OCI-LY1 (cell line): ENCODE measurements around the gene SV2C.
"Not testable (repeated sequence)": the region's sequence is repeated elsewhere in the genome, so short reads cannot be mapped to it uniquely, and the experiment has no call there.

Source experiments
- H2AFZ ChIP-seq: fragments of 200-600 bp; sonication (generic), shearing (Covaris generic); 2 replicates; pipeline ENCODE4 v1.6.0; 2014; ENCODE audit warnings: antibody characterized with exemption, mild to moderate bottlenecking, low read length
- H3F3A ChIP-seq: fragments of 200-600 bp; sonication (generic), shearing (Covaris generic); 2 replicates; pipeline ENCODE4 v1.6.0; 2014; ENCODE audit warnings: mild to moderate bottlenecking, antibody characterized with exemption, low read length, moderate library complexity; ENCODE audit not compliant: insufficient read depth
- H3K27ac ChIP-seq: fragments of 200-600 bp; sonication (generic); 2 replicates; pipeline ENCODE4 v1.5.1; 2014; ENCODE audit warnings: low read length, mixed run types, mild to moderate bottlenecking, low read depth; ENCODE audit not compliant: poor library complexity, severe bottlenecking
- H3K27me3 ChIP-seq: fragments of 200-600 bp; sonication (generic); 2 replicates; pipeline ENCODE4 v1.6.0; 2014; ENCODE audit warnings: antibody characterized with exemption, mild to moderate bottlenecking, low read length, moderate library complexity; ENCODE audit not compliant: insufficient read depth
- H3K36me3 ChIP-seq: fragments of 200-600 bp; sonication (generic); 2 replicates; pipeline ENCODE4 v1.6.1; 2014; ENCODE audit warnings: mild to moderate bottlenecking, antibody characterized with exemption, low read length, moderate library complexity, mixed read lengths; ENCODE audit not compliant: insufficient read depth
- H3K4me1 ChIP-seq: fragments of 200-600 bp; sonication (generic); 2 replicates; pipeline ENCODE4 v1.5.1; 2014; ENCODE audit warnings: mild to moderate bottlenecking, low read length, moderate library complexity; ENCODE audit not compliant: insufficient read depth, severe bottlenecking
- H3K4me2 ChIP-seq: fragments of 200-600 bp; sonication (generic), shearing (Covaris generic); 2 replicates; pipeline ENCODE4 v1.6.1; 2014; ENCODE audit warnings: low read length
- H3K4me3 ChIP-seq: fragments of 200-600 bp; sonication (generic); 2 replicates; pipeline ENCODE4 v1.5.1; 2014; ENCODE audit warnings: low read length, low read depth, mild to moderate bottlenecking, mixed read lengths; ENCODE audit not compliant: poor library complexity, severe bottlenecking
- H3K79me2 ChIP-seq: fragments of 200-600 bp; shearing (Covaris generic); 2 replicates; pipeline ENCODE4 v1.6.1; 2016; ENCODE audit warnings: mixed run types, low read length, mixed read lengths; ENCODE audit not compliant: insufficient read depth
- H3K9ac ChIP-seq: fragments of 200-600 bp; sonication (generic), shearing (Covaris generic); 2 replicates; pipeline ENCODE4 v1.6.1; 2014; ENCODE audit warnings: mild to moderate bottlenecking, low read length, mixed read lengths
- H3K9me2 ChIP-seq: fragments of 200-600 bp; sonication (generic), shearing (Covaris generic); 2 replicates; pipeline ENCODE4 v1.6.1; 2014; ENCODE audit warnings: low read depth, mild to moderate bottlenecking, low read length, mixed read lengths
- H3K9me3 ChIP-seq: fragments of 200-600 bp; shearing (Covaris generic); 2 replicates; pipeline ENCODE4 v1.6.1; 2014; ENCODE audit warnings: low read length, mixed read lengths
- H4K20me1 ChIP-seq: fragments of 200-600 bp; sonication (generic), shearing (Covaris generic); 2 replicates; pipeline ENCODE4 v1.6.0; 2016; ENCODE audit warnings: mild to moderate bottlenecking, low read length; ENCODE audit not compliant: insufficient read depth
- EZH2 ChIP-seq: fragments of 200-600 bp; sonication (generic), shearing (Covaris generic); IDR thresholded peaks from 2 replicates; pipeline ENCODE4 v1.8.0; 2017; ENCODE audit warnings: borderline replicate concordance, mixed run types, mild to moderate bottlenecking, antibody characterized with exemption, low read length, moderate library complexity, mixed read lengths
- TF ChIP-seq, protein P1 (sequence below): fragments of 200-600 bp; sonication (generic), shearing (Covaris generic); IDR thresholded peaks from 2 replicates; pipeline ENCODE4 v1.5.1; 2017; ENCODE audit warnings: mild to moderate bottlenecking, antibody characterized with exemption, low read length, moderate library complexity, mixed read lengths

Gene SV2C

DNA sequence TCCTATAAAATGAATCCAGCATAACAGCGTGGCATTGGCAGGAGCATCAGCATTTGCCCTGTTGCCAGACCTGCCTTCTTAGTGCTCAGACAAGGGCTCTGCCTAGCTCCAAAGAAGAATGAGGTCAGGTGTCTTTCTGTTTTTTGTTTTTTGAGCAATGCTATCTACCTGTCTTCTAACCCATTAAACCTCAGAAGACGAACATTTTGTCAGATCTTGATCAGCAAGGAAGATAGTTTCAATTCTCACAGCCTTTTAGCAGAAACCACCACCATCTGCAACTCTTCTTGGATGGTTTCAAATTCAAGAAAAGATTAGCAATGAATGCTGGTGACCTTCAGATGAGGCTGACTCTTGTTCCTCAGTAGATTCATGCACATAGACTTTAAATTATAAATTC lies 216.4 kb downstream of the SV2C start:
- no peaks in the 10 kb centered on the region for H3K9me2 ChIP-seq
- no peaks in the 10 kb centered on the region for H4K20me1 ChIP-seq
- TF ChIP-seq, protein P1, sequence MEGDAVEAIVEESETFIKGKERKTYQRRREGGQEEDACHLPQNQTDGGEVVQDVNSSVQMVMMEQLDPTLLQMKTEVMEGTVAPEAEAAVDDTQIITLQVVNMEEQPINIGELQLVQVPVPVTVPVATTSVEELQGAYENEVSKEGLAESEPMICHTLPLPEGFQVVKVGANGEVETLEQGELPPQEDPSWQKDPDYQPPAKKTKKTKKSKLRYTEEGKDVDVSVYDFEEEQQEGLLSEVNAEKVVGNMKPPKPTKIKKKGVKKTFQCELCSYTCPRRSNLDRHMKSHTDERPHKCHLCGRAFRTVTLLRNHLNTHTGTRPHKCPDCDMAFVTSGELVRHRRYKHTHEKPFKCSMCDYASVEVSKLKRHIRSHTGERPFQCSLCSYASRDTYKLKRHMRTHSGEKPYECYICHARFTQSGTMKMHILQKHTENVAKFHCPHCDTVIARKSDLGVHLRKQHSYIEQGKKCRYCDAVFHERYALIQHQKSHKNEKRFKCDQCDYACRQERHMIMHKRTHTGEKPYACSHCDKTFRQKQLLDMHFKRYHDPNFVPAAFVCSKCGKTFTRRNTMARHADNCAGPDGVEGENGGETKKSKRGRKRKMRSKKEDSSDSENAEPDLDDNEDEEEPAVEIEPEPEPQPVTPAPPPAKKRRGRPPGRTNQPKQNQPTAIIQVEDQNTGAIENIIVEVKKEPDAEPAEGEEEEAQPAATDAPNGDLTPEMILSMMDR: no peak
- TF ChIP-seq EZH2: no peak
- H3K4me3 ChIP-seq: no peak overlapping the region
- H3K9me3 ChIP-seq: no peaks in the 10 kb centered on the region
- H2AFZ ChIP-seq: no peak overlapping the region
- H3F3A ChIP-seq: no peaks in the 10 kb centered on the region
- no peak overlapping the region for H3K27ac ChIP-seq
- H3K4me1 ChIP-seq: peaks cover 4% of the 10 kb centered on the region
- H3K36me3 ChIP-seq: no peaks in the 10 kb centered on the region
- peaks cover 4% of the 10 kb centered on the region; the same call in 1 of the 2 replicates for H3K27me3 ChIP-seq
- no peak overlapping the region for H3K4me2 ChIP-seq
- H3K9ac ChIP-seq: no peak overlapping the region
- no peaks in the 10 kb centered on the region for H3K79me2 ChIP-seq

DNA sequence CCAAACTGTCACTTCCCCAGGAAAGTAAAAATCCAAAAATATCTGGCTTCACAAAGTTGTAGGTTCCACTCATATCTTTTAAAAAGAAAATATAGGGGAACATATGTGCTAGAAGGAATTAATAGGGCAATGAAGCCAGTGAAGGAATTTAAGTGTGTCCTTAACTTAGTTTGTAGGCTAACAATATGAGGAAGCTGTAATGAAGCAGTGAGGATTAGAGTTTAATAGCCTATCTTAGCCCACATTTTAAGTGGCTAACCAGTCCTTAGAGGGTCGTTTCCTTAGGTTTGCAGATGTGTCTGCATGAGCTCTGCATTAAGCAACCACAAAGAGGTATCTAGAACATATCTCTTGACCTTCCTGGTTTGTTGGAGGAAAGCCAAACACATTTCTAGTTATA lies 218.7 kb downstream of the SV2C start:
- not testable (repeated sequence) for H3K36me3 ChIP-seq, H4K20me1 ChIP-seq, H2AFZ ChIP-seq, H3K79me2 ChIP-seq, H3F3A ChIP-seq, H3K27ac ChIP-seq, H3K9ac ChIP-seq, H3K4me3 ChIP-seq, H3K27me3 ChIP-seq, H3K4me1 ChIP-seq, H3K9me2 ChIP-seq, H3K9me3 ChIP-seq, H3K4me2 ChIP-seq

DNA sequence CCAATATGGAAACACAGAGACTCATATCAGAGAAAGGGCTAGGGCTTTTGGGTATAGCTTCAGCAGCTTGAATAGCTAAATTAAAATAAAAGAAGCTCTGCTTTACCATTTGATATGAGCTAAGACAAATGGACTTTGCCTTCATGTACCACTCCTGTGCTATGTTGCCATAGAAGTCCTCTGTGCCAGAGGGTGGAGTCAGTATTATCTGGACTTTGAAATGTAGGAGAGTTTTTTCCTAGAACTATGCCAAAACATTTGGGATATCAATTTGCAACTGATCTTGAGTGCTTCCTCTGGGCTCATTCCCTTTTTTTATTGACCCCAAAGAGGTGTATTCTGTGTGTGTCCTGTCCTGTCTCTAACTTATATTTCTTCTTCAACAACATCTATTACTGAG lies 219.5 kb downstream of the SV2C start:
- H2AFZ ChIP-seq, H3K4me3 ChIP-seq, H4K20me1 ChIP-seq, H3K9me2 ChIP-seq, H3F3A ChIP-seq, H3K27me3 ChIP-seq, H3K4me2 ChIP-seq, H3K9ac ChIP-seq, H3K4me1 ChIP-seq, H3K79me2 ChIP-seq, H3K36me3 ChIP-seq, H3K27ac ChIP-seq, H3K9me3 ChIP-seq: not testable (repeated sequence)

DNA sequence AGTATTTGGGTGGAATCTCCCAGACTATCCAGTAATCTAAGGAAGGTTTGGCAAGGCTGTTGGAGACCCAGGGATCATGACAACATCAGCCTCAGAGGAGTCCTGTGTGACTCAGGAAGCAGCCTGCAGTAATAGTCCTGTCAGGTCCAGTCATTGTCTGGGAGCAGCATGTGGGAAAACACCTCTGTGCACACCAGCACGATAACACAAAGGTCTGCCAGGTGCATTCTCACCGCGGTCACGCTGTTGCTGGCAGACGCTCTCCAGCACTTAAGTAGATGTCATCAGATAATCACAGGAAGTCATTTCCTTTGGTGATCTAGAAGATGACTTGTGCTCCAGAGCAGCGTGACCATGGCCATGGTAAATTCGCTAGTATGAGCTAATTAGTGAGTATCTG lies 220.7 kb downstream of the SV2C start:
- H3K27me3 ChIP-seq: peaks cover under 1% of the 10 kb centered on the region; the same call in 1 of the 2 replicates
- H3K79me2 ChIP-seq: no peaks in the 10 kb centered on the region
- peaks cover 4% of the 10 kb centered on the region for H3K4me1 ChIP-seq
- H3F3A ChIP-seq: no peaks in the 10 kb centered on the region
- no peak overlapping the region for H3K4me2 ChIP-seq
- H4K20me1 ChIP-seq: no peaks in the 10 kb centered on the region
- no peaks in the 10 kb centered on the region for H3K9me3 ChIP-seq
- no peak overlapping the region for H3K9ac ChIP-seq
- TF ChIP-seq, protein P1: no peak
- no peak for TF ChIP-seq EZH2
- no peak overlapping the region for H3K27ac ChIP-seq
- H3K9me2 ChIP-seq: no peaks in the 10 kb centered on the region
- no peak overlapping the region for H2AFZ ChIP-seq
- no peaks in the 10 kb centered on the region for H3K36me3 ChIP-seq
- no peak overlapping the region for H3K4me3 ChIP-seq
